Liver (tissue), 9 donors: Measurements from ENCODE around the gene CTXN1. TPM values are rescaled to one million over a fixed set of nuclear protein-coding genes. Genes with fewer than 3 reads are reported as not detected.
A peak's percentile ranks its signal among the peaks of the same experiment; 100 is the strongest.
"Not testable (repeated sequence)": the region's sequence is repeated elsewhere in the genome, so short reads cannot be mapped to it uniquely, and the experiment has no call there.

Experiments
- DNase-seq: peaks from one replicate; pipeline ENCODE4 v3.0.0-alpha.2; 2017; ENCODE audit warnings: low spot score
- H3K27ac ChIP-seq, 2 donors: one replicate each; pipeline ENCODE4 v1.7.0; 2013; ENCODE audit warnings: inconsistent platforms in 2 of 2, low read length in 2 of 2, control low read depth in 1 of 2, low read depth in 1 of 2, mild to moderate bottlenecking in 1 of 2
- H3K27me3 ChIP-seq, 4 donors: one replicate each; pipeline versions ENCODE4 v1.6.1 to v1.7.0; 2013; ENCODE audit warnings: low read length in 3 of 4, inconsistent platforms in 1 of 4, mild to moderate bottlenecking in 1 of 4, moderate library complexity in 1 of 4; ENCODE audit not compliant: control insufficient read depth in 4 of 4, insufficient read depth in 4 of 4
- H3K36me3 ChIP-seq, 4 donors: one replicate each; pipeline versions ENCODE4 v1.6.1 to v1.7.0; 2013; ENCODE audit warnings: low read length in 3 of 4, mild to moderate bottlenecking in 3 of 4, low read depth in 1 of 4, moderate library complexity in 1 of 4; ENCODE audit not compliant: control insufficient read depth in 4 of 4, insufficient read depth in 3 of 4
- H3K4me1 ChIP-seq, 4 donors: one replicate each; pipeline versions ENCODE4 v1.6.1 to v1.7.0; 2013; ENCODE audit warnings: low read length in 3 of 4, mild to moderate bottlenecking in 3 of 4, moderate library complexity in 1 of 4; ENCODE audit not compliant: control insufficient read depth in 4 of 4, insufficient read depth in 4 of 4
- H3K4me3 ChIP-seq, 3 donors: one replicate each; pipeline versions ENCODE4 v1.6.1 to v1.7.0; 2013; ENCODE audit warnings: low read length in 3 of 3, control low read depth in 1 of 3, low read depth in 1 of 3, mild to moderate bottlenecking in 1 of 3
- H3K9ac ChIP-seq, 2 donors: one replicate each; pipeline ENCODE4 v1.7.0; 2013; ENCODE audit warnings: low read length in 2 of 2, mild to moderate bottlenecking in 2 of 2, moderate library complexity in 2 of 2, control low read depth in 1 of 2, low read depth in 1 of 2
- H3K9me3 ChIP-seq, 4 donors: one replicate each; pipeline versions ENCODE4 v1.6.1 to v1.7.0; 2013; ENCODE audit warnings: low read length in 3 of 4; ENCODE audit not compliant: control insufficient read depth in 4 of 4
- FOXA2 ChIP-seq: IDR thresholded peaks from 2 replicates; pipeline ENCODE4 v1.6.1; 2016; ENCODE audit warnings: antibody characterized with exemption
- HNF4A ChIP-seq, 2 donors: conservative IDR thresholded peaks; 2 replicates each; pipeline ENCODE4 v1.6.1; 2016; ENCODE audit warnings: antibody characterized with exemption in 2 of 2, mild to moderate bottlenecking in 2 of 2
- RXRA ChIP-seq, 2 donors: IDR thresholded peaks; 2 replicates each; pipeline ENCODE4 v1.6.1; 2017 to 2018; ENCODE audit warnings: antibody characterized with exemption in 2 of 2, mild to moderate bottlenecking in 1 of 2
- SP1 ChIP-seq: IDR thresholded peaks from 2 replicates; pipeline ENCODE4 v1.6.1; 2018; ENCODE audit warnings: antibody characterized with exemption, mild to moderate bottlenecking
- WGBS: extraction: QIAGEN DNeasy Blood & Tissue Kit; methylation state at CpG from one replicate; pipeline ENCODE4 v1.1.7; 2013; 5-methylcytosine and 5-hydroxymethylcytosine counted together
- polyA plus RNA-seq, 2 donors: library from polyadenylated mRNA; stranded (reverse) in 1 of 2; unstranded in 1 of 2; fragments of 200-250 nt in 1 of 2; fragments of >200 nt in 1 of 2; fragmentation: Nextera tagmentation in 1 of 2; extraction: Ambion mirVana in 1 of 2; gene quantifications; one replicate each; pipeline versions ENCODE4 v1.2.1 to v1.2.3, GENCODE V29; 2013 to 2015
- total RNA-seq, 2 donors: library from RNA; depleted of rRNA; stranded (reverse); fragments of >200 nt; gene quantifications; one replicate each; pipeline ENCODE4 v1.2.3, GENCODE V29; 2014
- TF ChIP-seq, protein P1 (sequence below): IDR thresholded peaks from 2 replicates; pipeline ENCODE4 v1.6.1; 2016; ENCODE audit warnings: antibody characterized with exemption, mild to moderate bottlenecking
- TF ChIP-seq, protein P2 (sequence below): IDR thresholded peaks from 2 replicates; pipeline ENCODE4 v1.6.1; 2016; ENCODE audit warnings: antibody characterized with exemption
- TF ChIP-seq, protein P3 (sequence below): fragments of 150-350 bp; IDR thresholded peaks from 2 replicates; pipeline ENCODE4 v1.5.1; 2017; ENCODE audit warnings: improper control_type of control experiment, low read depth, low read length; ENCODE audit not compliant: missing input control
- TF ChIP-seq, protein P4 (sequence below): IDR thresholded peaks from 2 replicates; pipeline ENCODE4 v1.6.1; 2016; ENCODE audit warnings: antibody characterized with exemption
- TF ChIP-seq, protein P5 (sequence below): IDR thresholded peaks from 2 replicates; pipeline ENCODE4 v1.6.1; 2016; ENCODE audit warnings: antibody characterized with exemption
- donor health status: healthy.
- donor health status: healthy.
- donor health status: healthy.
- donor health status: healthy.
- donor health status: healthy.

Gene CTXN1
- total and polyA plus RNA-seq, 4 donors: 0.07 to 0.14 (median 0.08) TPM; not detected in 1

DNA sequence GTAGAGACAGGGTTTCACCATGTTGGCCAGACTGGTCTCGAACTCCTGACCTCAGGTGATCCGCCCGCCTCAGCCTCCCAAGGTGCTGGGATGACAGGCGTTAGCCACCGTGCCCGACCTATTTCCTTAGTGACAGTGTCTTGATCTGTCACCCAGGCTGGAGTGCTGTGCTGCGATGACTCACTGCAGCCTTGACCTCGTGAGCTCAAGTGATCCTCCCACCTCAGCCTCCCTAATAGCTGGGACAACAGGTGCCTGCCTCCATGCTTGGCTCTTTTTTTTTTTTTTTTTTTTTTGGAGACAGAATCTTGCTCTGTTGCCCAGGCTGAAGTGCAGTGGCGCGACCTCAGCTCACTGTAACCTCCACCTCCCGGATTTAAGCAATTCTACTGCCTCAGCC, 4.1 kb upstream of the CTXN1 start:
- H3K9me3 ChIP-seq, DNase-seq, H3K27ac ChIP-seq, H3K4me3 ChIP-seq, H3K27me3 ChIP-seq, H3K9ac ChIP-seq: not testable (repeated sequence)
- Histone ChIP-seq H3K36me3 (peaks cover 12 to 40% (median 24%) of the 10 kb centered on the region in 4 donors), H3K4me1 (peaks cover 8 to 11% (median 9%) of the 10 kb centered on the region in 4 donors)
- 94% methylated on average over 11 of the region's 11 CpGs for WGBS

DNA sequence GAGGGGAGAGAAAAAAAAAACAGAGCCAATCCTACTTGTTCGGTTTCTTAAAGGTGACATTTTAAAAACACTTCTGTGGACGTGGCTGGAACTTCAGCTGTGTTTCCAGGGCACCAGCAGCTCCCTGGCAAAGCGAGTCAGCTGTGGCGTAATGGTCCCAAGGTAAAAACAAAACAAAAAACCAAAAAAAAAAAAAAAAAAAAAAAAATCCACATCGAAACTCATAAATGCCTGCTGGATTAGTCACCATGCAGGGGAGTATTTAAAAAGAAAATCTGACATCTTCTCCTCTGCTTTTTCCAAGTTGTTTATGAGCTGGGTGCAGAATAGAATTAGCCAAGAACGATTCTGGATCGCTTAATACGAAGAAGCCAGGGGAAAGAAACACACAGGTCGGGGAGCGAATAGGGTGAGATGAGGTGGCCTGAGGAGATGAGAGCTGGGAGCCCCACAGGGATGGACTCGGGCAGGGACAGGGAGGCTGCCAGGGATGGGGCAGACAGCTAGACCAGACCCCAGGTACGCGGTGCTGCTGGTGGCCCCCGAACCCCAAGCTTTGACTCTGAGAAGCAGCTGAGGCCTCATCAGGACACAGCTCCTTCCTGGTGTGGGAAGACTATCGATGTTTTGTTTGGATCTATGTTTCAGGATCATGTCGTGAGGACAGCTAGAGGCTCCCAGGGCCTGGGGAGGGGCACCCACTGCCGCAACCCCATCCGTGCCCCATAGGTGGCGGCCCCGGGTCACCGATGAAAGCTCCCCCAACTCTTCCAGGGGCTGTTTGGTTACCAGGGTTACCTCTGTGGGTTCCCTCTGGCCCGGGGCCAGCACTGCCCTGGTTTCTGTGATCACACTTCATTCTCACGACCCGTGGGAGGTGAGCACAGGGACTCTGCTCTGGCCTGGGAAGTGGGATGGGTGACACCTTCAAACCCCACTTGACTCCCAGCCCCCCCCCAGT, 3.1 kb upstream of the CTXN1 start:
- Histone ChIP-seq H3K4me1 (peaks cover 8 to 12% (median 9%) of the 10 kb centered on the region in 4 donors), H3K27me3 (no peaks in the 10 kb centered on the region), H3K9me3 (no peaks in the 10 kb centered on the region), H3K27ac (no peak overlapping the region), H3K4me3 (no peak overlapping the region), H3K36me3 (peaks cover 12 to 38% (median 20%) of the 10 kb centered on the region in 4 donors), H3K9ac (no peak overlapping the region)
- TF ChIP-seq, protein P1, sequence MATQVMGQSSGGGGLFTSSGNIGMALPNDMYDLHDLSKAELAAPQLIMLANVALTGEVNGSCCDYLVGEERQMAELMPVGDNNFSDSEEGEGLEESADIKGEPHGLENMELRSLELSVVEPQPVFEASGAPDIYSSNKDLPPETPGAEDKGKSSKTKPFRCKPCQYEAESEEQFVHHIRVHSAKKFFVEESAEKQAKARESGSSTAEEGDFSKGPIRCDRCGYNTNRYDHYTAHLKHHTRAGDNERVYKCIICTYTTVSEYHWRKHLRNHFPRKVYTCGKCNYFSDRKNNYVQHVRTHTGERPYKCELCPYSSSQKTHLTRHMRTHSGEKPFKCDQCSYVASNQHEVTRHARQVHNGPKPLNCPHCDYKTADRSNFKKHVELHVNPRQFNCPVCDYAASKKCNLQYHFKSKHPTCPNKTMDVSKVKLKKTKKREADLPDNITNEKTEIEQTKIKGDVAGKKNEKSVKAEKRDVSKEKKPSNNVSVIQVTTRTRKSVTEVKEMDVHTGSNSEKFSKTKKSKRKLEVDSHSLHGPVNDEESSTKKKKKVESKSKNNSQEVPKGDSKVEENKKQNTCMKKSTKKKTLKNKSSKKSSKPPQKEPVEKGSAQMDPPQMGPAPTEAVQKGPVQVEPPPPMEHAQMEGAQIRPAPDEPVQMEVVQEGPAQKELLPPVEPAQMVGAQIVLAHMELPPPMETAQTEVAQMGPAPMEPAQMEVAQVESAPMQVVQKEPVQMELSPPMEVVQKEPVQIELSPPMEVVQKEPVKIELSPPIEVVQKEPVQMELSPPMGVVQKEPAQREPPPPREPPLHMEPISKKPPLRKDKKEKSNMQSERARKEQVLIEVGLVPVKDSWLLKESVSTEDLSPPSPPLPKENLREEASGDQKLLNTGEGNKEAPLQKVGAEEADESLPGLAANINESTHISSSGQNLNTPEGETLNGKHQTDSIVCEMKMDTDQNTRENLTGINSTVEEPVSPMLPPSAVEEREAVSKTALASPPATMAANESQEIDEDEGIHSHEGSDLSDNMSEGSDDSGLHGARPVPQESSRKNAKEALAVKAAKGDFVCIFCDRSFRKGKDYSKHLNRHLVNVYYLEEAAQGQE: no peak
- TF ChIP-seq, protein P2, sequence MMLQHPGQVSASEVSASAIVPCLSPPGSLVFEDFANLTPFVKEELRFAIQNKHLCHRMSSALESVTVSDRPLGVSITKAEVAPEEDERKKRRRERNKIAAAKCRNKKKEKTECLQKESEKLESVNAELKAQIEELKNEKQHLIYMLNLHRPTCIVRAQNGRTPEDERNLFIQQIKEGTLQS: no peak
- no peak for TF ChIP-seq HNF4A (conservative IDR thresholded peaks at IDR 0.05)
- TF ChIP-seq, protein P3, sequence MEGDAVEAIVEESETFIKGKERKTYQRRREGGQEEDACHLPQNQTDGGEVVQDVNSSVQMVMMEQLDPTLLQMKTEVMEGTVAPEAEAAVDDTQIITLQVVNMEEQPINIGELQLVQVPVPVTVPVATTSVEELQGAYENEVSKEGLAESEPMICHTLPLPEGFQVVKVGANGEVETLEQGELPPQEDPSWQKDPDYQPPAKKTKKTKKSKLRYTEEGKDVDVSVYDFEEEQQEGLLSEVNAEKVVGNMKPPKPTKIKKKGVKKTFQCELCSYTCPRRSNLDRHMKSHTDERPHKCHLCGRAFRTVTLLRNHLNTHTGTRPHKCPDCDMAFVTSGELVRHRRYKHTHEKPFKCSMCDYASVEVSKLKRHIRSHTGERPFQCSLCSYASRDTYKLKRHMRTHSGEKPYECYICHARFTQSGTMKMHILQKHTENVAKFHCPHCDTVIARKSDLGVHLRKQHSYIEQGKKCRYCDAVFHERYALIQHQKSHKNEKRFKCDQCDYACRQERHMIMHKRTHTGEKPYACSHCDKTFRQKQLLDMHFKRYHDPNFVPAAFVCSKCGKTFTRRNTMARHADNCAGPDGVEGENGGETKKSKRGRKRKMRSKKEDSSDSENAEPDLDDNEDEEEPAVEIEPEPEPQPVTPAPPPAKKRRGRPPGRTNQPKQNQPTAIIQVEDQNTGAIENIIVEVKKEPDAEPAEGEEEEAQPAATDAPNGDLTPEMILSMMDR: peak; percentile 7
- TF ChIP-seq, protein P4, sequence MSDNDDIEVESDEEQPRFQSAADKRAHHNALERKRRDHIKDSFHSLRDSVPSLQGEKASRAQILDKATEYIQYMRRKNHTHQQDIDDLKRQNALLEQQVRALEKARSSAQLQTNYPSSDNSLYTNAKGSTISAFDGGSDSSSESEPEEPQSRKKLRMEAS: no peak
- 83% methylated on average over 24 of the region's 24 CpGs for WGBS
- DNase-seq: no peak

DNA sequence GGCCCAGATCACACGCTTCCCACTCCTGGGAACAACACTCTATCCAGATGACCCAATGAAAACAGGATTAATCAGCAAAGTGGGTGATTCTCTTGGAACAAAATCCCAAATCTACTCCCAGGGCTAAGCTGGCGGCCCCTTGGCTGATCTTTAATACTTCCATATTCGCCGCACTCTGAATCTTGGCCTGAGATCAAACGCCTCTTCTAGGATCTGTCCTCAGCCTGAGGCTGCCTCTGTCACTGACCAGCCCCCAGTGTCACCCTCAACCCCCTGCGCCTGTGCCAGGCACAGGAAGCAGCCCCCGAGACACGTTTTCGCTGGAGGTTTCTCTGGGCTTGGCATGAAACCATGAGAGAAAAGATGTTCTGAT, 2.4 kb upstream of the CTXN1 start:
- Histone ChIP-seq H3K27ac (no peak overlapping the region), H3K4me3 (no peak overlapping the region), H3K9me3 (no peaks in the 10 kb centered on the region), H3K36me3 (peaks cover 8 to 31% (median 16%) of the 10 kb centered on the region in 4 donors), H3K9ac (no peak overlapping the region), H3K4me1 (peaks cover 8 to 12% (median 9%) of the 10 kb centered on the region in 4 donors), H3K27me3 (no peaks in the 10 kb centered on the region)
- TF ChIP-seq, protein P3: no peak
- TF ChIP-seq SP1 (no peak), FOXA2 (no peak), RXRA (IDR thresholded peaks at IDR 0.05) (no peak), HNF4A (conservative IDR thresholded peaks at IDR 0.05) (no peak)
- TF ChIP-seq, protein P5, sequence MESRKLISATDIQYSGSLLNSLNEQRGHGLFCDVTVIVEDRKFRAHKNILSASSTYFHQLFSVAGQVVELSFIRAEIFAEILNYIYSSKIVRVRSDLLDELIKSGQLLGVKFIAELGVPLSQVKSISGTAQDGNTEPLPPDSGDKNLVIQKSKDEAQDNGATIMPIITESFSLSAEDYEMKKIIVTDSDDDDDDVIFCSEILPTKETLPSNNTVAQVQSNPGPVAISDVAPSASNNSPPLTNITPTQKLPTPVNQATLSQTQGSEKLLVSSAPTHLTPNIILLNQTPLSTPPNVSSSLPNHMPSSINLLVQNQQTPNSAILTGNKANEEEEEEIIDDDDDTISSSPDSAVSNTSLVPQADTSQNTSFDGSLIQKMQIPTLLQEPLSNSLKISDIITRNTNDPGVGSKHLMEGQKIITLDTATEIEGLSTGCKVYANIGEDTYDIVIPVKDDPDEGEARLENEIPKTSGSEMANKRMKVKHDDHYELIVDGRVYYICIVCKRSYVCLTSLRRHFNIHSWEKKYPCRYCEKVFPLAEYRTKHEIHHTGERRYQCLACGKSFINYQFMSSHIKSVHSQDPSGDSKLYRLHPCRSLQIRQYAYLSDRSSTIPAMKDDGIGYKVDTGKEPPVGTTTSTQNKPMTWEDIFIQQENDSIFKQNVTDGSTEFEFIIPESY: no peak
- DNase-seq: no peak
- 90% methylated on average over 9 of the region's 9 CpGs for WGBS
